AG04450 (cell line): ENCODE results near the gene TMEM203. TPM values are rescaled to one million over a fixed set of nuclear protein-coding genes. Genes with fewer than 3 reads are reported as not detected.

Source experiments
- CTCF ChIA-PET: fragments of 300-600, 350-600 bp; formaldehyde crosslinking; extraction: SDS; loops from one replicate; lab custom pipeline; 2022; ENCODE audit warnings: antibody characterized with exemption, inconsistent platforms; lab: Charles Lee
- POLR2A ChIA-PET: fragments of 350-600 bp; formaldehyde crosslinking; extraction: SDS; loops from one replicate; lab custom pipeline; 2021; ENCODE audit warnings: antibody characterized with exemption, inconsistent platforms; lab: Yijun Ruan, JAX
- DNase-seq: peaks from one replicate; pipeline ENCODE4 v3.0.0-alpha.2; 2011; ENCODE audit warnings: low read depth, low spot score
- H3K27ac ChIP-seq: one replicate; pipeline ENCODE4 v1.5.1; 2012; ENCODE audit warnings: low read depth, low read length, control low read depth
- H3K27me3 ChIP-seq: one replicate; pipeline ENCODE4 v1.6.0; 2012; ENCODE audit warnings: low read length; ENCODE audit not compliant: control insufficient read depth, insufficient read depth
- H3K4me3 ChIP-seq: 2 replicates; pipeline ENCODE4 v1.5.1; 2011; ENCODE audit warnings: mild to moderate bottlenecking, low read depth, low read length, control low read depth
- H3K9me3 ChIP-seq: 2 replicates; pipeline ENCODE4 v1.5.1; 2012; ENCODE audit warnings: low read length; ENCODE audit not compliant: control insufficient read depth, insufficient read depth
- CTCF ChIP-seq: IDR thresholded peaks from 2 replicates; pipeline ENCODE4 v1.5.1; 2011; ENCODE audit warnings: low read depth, low read length, control low read depth, inconsistent platforms
- polyA plus RNA-seq: library from polyadenylated mRNA; depleted of rRNA; stranded (reverse); fragments of >200 nt; gene quantifications from 2 replicates; pipeline ENCODE4 v1.2.3, GENCODE V29; 2011

Gene TMEM203
- polyA plus RNA-seq, 1 experiment, result 50.2 TPM

DNA sequence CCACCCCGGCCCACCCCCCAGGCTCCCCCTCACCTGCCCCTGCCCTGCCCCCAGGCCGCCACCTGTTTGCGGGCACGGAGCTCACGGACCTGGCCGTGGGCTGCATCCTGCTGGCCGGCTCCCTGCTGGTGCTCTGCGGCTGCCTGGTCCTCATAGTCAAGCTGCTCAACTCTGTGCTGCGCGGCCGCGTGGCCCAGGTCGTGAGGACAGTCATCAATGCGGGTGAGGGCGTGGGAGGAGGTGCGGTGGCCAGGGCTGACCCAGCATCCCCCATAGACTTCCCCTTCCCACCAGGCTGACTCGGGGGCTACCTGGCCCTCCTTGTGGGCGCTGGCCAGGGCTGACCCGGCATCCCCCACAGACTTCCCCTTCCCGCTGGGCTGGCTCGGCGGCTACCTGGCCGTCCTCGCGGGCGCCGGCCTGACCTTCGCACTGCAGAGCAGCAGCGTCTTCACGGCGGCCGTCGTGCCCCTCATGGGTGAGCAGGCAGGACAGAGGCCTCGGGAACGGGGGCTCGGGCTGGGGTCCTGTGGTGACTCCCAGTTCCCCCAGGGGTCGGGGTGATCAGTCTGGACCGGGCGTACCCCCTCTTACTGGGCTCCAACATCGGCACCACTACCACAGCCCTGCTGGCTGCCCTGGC is 28.7 kb upstream of the TMEM203 start:
- Histone ChIP-seq H3K27me3 (no peaks in the 10 kb centered on the region), H3K4me3 (no peak overlapping the region), H3K9me3 (no peaks in the 10 kb centered on the region; the same call in 1 of the 2 replicates), H3K27ac (no peak overlapping the region)
- DNase-seq, result no peak
- no peak for TF ChIP-seq CTCF
- ChIA-PET POLR2A (interaction anchor here (0.5 kb wide), 1 partner anchor 111 kb away, joined by 11 read pairs; no protein-coding TSS in a partner anchor), CTCF (interaction anchor here (0.6 kb wide), 1 partner anchor 188 kb away, joined by 3 read pairs; the partner anchor contains the start of gene NPDC1)

GRCh38 chr9:137233143-137233980 is 27.9 kb upstream of the TMEM203 start:
- no peaks in the 10 kb centered on the region for H3K27me3 ChIP-seq
- ChIA-PET POLR2A (interaction anchor here (0.5 kb wide), 1 partner anchor 110 kb away, joined by 11 read pairs; no protein-coding TSS in a partner anchor), CTCF (no interaction called here)
- H3K4me3 ChIP-seq, result no peak overlapping the region
- no peak overlapping the region for H3K27ac ChIP-seq
- no peak for TF ChIP-seq CTCF
- DNase-seq, result no peak
- no peaks in the 10 kb centered on the region; the same call in 1 of the 2 replicates for H3K9me3 ChIP-seq

GRCh38 chr9:137232510-137232909 is 27.1 kb upstream of the TMEM203 start:
- Histone ChIP-seq H3K27me3 (no peaks in the 10 kb centered on the region), H3K27ac (no peak overlapping the region), H3K9me3 (no peaks in the 10 kb centered on the region; the same call in 1 of the 2 replicates), H3K4me3 (no peak overlapping the region)
- TF ChIP-seq CTCF, result no peak
- ChIA-PET CTCF (no interaction called here), POLR2A (no interaction called here)
- no peak for DNase-seq

DNA sequence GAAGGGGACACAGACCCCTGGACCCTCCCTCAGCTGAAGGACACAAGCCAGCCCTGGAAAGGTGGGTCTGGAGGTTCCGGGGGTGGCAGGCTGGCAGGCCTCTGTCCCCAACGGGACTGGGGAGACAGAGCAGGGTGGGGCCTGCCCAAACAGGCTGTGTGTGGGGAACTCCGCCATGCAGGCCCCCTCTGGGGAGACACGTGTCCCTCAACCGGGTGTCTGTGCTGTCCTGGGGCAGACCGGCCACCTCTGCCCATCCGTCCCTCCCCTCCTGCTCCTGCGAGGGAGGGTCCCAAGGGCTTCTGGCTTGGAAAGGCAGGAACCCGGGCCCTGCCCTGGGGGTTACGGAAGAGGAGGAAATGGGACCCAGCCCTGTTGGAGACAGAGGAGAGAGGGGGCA is 26.7 kb upstream of the TMEM203 start:
- no peaks in the 10 kb centered on the region; the same call in 1 of the 2 replicates for H3K9me3 ChIP-seq
- POLR2A ChIA-PET, result no interaction called here
- H3K27ac ChIP-seq, result no peak overlapping the region
- TF ChIP-seq CTCF, result no peak
- CTCF ChIA-PET, result no interaction called here
- no peaks in the 10 kb centered on the region for H3K27me3 ChIP-seq
- DNase-seq, result no peak
- H3K4me3 ChIP-seq, result no peak overlapping the region
